Cerebellar nuclear complex (tissue), 1 donor: Measurements from ENCODE around the gene DHRS4.
"Not testable (repeated sequence)": the region's sequence is repeated elsewhere in the genome, so short reads cannot be mapped to it uniquely, and the experiment has no call there.

Source experiments
- DNase-seq, 2 experiments: peaks; one replicate each; lab custom pipeline; 2025; lab: John Stamatoyannopoulos, UW

Gene DHRS4

DNA sequence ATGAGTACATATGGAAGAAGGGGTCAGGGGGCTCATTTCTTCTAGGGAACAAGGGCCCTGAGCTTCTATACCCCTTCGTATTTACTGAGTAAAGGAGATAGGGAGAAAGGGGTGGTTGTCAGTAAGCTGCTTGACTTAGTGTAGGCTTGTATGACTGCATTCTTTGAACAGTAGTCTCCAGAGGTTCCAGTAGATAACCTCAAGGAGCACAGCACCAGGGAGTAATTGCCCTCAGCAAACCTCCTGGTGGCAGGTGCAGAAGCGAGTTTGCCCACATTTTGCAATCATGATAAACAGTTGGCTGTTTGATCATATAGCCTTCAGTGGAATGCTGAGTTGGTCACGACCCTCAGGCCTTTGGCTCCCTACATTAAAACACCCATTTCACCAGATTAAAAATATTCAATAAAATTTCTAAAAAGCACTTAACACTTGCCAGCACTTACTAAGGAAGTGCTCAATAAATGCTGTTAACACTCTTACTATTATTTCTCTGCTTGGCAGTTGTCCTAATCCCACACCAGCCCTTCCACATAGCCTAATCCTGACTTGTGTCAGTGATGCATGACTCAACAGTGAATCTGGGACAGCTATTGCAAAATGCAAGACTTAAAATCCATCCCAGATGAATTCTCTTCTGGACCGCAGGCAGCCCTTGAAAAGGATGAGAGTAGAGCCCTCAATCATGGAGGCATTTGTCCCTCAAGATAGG lies 31.5 kb downstream of the DHRS4 start:
- no peak for DNase-seq

DNA sequence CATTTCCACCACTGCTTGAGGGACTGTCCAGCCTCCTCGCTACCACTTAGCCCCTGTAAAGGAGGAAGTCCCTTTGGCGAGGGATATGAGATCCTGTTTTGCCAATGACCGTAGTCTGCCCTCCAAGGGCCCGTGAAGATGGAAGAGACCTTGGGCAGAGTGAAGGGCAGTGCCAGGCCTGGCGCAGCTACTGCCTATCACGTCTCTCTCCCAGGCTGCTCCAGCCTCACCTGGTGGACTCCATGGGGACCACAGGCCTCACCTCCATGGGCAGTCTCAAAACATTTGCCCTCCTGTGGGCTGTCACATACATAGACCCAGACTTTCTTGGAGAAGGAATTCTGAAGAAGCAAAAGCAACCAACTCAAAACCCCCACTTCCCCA lies 34.6 kb downstream of the DHRS4 start:
- not testable (repeated sequence) for DNase-seq

GRCh38 chr14:23988607-23989363 lies 35.2 kb downstream of the DHRS4 start, which contains the start of gene DHRS4L2:
Gene DHRS4L2 (plus strand): TSS chr14:23988929. CDS start chr14:23988948, 19 bp downstream.
- DNase-seq, result not testable (repeated sequence)

- DNase-seq, result peak in 1 of 2 experiments; percentile 22
These were observed 36.3 kb downstream of the DHRS4 start for GRCh38 chr14:23989734-23990445.

GRCh38 chr14:23990961-23991360 lies 37.4 kb downstream of the DHRS4 start:
- not testable (repeated sequence) for DNase-seq

DNA sequence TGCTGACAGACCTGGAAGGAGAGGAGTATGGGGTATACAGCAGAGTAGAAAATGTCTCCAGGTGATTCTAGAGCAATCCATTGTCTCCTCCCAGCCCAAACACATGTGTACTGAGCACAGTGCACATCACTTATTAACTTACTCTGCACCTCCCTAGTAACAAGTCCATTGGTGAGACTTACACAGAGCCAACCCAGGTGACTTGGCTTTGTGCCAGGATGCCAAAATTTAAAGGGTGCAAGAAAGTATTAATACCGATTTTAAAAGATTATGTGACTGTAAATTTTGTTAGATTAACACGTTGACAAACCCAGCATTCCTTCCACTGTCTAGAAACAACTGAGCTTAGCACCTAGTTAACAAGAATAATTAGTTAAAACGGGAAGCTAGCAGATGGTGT lies 39.5 kb downstream of the DHRS4 start:
- DNase-seq, result not testable (repeated sequence)

DNA sequence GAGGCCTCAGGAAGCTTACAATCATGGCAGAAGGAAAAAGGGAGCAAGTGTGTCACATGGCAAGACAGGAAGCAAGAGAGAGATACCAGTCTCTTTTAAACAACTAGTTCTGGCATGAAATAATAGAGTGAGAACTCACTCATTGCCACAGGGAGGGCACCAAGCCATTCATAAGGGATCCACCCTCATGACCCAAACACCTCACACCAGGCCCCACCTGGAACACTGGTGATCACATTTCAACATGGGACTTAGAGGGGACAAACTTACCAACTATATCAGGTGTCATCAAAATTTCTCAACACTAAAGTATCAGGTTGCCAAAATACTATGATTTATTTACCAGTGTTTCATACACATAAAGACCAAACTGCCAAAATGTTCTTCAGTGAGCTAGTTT lies 42.4 kb downstream of the DHRS4 start:
- DNase-seq, result not testable (repeated sequence)

DNA sequence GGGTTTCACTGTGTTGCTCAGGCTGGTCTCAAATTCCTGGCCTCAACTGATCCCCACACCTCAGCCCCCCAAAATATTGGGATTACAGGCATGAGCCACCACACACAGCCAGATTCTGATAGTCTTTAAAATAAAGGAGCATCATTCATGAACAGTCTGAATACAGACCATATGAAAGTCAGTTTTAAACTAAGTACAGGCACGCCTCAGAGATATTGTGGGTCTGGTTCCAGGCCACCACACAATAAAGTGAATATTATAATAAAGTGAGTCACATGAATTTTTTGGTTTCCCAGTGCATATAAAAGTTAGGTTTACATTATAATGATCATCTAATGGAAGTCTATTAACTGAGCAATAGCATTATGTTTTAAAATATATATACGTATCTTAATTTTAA lies 43.3 kb downstream of the DHRS4 start:
- DNase-seq, result not testable (repeated sequence)

- DNase-seq, result not testable (repeated sequence)
These were observed 46.1 kb downstream of the DHRS4 start for GRCh38 chr14:23999640-24000039.

DNA sequence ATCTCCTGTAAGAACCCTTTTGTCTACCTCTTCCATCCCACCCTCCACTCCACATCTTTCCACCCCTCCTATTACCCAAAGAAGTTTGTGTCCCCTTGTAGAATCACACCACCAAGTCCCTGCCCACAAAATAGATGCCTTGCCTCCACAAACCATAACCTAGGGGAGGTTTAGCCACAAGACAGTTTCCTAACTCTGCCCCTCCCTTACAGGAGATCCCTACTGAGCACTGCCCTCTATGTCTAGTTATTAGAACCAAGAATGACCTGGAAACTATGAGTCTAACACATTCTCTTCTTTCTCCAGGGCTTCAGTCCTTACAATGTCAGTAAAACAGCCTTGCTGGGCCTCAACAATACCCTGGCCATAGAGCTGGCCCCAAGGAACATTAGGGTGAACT lies 47.5 kb downstream of the DHRS4 start:
- DNase-seq, result not testable (repeated sequence)

DNA sequence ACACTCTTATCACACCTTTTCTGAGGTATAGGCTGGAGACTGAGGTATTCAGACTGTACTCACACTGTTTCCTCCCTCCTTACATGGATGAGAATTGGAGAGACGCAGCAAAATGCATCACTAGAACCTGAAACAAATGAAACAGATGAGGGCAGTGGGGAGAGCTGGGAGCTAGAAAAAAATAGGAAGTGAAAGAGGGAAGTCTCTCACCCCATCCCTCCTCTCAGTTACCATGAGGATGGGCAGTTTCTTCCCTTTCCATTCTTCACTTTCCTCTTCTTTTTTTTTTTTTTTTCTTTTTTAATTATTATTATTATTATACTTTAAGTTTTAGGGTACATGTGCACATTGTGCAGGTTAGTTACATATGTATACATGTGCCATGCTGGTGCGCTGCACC lies 48.1 kb downstream of the DHRS4 start:
- DNase-seq, result not testable (repeated sequence)

DNA sequence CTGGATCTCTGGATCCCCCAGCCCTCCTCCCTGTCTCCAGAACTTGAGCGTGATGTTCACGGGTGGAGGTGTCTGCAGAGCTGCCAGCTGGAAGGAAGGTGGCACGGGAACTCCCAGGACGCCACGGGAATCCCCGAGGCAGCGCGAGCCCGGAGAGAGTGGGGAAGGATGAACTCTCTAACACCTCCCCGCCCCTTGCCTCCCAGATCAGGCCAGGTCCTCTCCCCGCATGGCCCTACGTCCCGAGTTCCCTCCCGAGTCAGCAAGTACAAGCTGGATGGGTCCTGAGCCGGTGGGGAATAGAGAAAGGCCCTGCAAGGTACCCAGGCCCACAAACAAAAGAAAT lies 52.9 kb downstream of the DHRS4 start:
- DNase-seq, result not testable (repeated sequence)

GRCh38 chr14:24006817-24007652 lies 53.5 kb downstream of the DHRS4 start:
- DNase-seq, result not testable (repeated sequence)

DNA sequence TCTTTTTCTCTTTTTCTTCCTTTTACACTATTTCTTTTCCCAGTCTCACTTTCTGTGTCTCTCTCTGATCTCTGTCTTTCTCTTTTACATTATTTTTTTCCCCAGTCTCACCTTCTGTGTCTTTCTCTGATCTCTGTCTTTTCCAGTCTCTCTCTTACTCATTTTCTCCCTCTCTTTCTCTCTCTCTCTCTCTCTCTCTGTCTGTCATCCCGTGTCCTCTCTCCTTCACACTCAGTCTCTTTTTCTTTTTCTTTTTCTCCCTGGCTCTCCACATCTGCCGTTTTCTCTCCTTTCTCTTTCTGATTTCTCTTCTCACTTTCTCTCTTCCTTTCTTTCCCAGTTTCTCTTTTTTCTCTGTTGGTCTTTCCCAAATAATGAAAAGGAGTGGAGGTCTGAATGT lies 57.5 kb downstream of the DHRS4 start:
- DNase-seq, result no peak

GRCh38 chr14:24012726-24013273 lies 59.2 kb downstream of the DHRS4 start:
- not testable (repeated sequence) for DNase-seq

DNA sequence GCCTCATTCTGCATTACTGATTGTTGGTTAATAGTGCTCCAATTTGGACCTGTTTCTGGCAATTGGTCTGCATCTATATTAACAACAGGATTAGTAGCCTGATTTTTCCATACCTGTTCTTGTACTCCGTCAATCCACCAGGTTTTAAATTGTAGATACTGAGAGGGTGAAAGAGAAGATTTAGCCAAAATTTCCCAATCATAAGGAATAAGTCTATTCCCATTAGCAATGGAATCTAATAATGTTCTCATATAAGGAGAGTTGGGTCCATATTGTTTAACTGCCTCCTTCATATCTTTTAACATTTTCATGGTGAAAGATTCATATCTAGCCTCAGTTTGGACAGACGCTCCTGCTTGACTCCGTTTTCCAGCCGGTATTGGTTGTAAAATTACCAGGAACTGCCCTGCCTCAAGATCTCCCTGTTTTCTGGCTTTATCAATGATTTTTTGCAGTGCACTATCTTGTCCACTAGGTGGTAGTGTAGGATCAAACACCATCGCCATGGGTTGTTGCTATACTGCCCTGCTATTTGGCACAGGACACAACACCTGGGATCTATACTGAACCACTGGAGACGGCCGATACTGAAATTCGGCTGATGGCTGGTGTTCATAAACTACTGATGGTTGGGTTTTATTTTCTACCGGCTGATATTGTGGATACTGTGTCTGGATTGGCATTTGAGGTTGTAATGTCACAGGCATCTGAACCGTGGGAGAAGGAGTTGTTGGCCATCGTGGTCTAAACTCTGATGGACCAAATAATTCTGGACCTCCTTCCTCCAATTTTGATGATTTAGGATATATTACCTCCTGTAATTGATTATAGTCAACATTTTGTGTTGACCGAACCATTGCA lies 60.3 kb downstream of the DHRS4 start:
- peak in 1 of 2 experiments; percentile 32 for DNase-seq

DNA sequence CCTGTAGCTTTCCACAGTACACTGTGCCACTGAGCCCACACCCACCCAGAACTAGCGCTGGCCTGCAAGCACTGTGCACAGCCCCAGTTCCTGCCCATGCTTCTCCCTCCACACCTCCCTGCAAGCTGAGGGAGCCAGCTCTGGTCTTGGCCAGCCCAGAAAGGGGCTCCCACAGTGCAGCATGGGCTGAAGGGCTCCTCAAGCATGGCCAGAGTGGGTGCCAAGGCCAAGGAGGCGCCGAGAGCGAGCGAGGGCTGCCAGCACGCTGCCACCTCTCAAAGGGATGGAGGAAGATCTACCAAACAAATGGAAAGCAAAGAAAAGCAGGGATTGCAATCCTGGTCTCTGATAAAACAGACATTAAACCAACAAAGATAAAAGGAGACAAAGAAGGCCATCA lies 62.2 kb downstream of the DHRS4 start:
- not testable (repeated sequence) for DNase-seq
